HCT116 (cell line): ENCODE results near the gene ZFP36. TPM values are rescaled to one million over a fixed set of nuclear protein-coding genes. Genes with fewer than 3 reads are reported as not detected.
A peak's percentile ranks its signal among the peaks of the same experiment; 100 is the strongest.

Experiments used
- ATAC-seq: fragments of 200-7000 bp; cut with Tn5 transposase; 2 replicates; pipeline ENCODE4 v1.9.1; 2020; ENCODE audit warnings: mild to moderate bottlenecking, moderate library complexity
- BruUV-seq: library from RNA; stranded (reverse); fragments of 400-500 nt; replicated peaks from 2 replicates; lab custom pipeline; 2021; lab: Mats Ljungman, UMichigan
- CTCF ChIA-PET: fragments of 300-600 bp; sonication (Branson Sonifier 250); formaldehyde crosslinking; loops from one replicate; lab custom pipeline; 2021; ENCODE audit warnings: antibody characterized with exemption; lab: Charles Lee
- POLR2A ChIA-PET: fragments of 300-600, 350-600 bp; sonication (Branson Sonifier 250); formaldehyde crosslinking; loops from one replicate; lab custom pipeline; 2021; ENCODE audit warnings: antibody characterized with exemption; lab: Charles Lee
- RAD21 ChIA-PET, 2 experiments: fragments of 300-600 bp; sonication (Branson Sonifier 250); formaldehyde crosslinking; loops; one replicate each; lab custom pipeline; 2023; ENCODE audit warnings: low total read pairs in 2 of 2; ENCODE audit not compliant: uncharacterized antibody in 2 of 2, unreplicated experiment in 2 of 2, low non-redundant PET in 1 of 2; lab: Charles Lee
- DNase-seq: peaks from one replicate; pipeline ENCODE4 v3.0.0-alpha.2; 2010; ENCODE audit warnings: low read depth, low spot score
- H2AFZ ChIP-seq: fragments of 200-600 bp; shearing (Covaris generic), sonication (generic); 2 replicates; pipeline ENCODE4 v1.6.1; 2017; ENCODE audit warnings: low read depth, mixed run types, mixed read lengths, antibody characterized with exemption, low read length; ENCODE audit not compliant: poor library complexity, severe bottlenecking
- H3K27ac ChIP-seq: 2 replicates; pipeline ENCODE4 v1.5.1; 2012; ENCODE audit warnings: low read depth, low read length
- H3K27me3 ChIP-seq: fragments of 200-600 bp; sonication (generic); 2 replicates; pipeline ENCODE4 v1.6.1; 2016; ENCODE audit warnings: mixed run types, low read length, mixed read lengths; ENCODE audit not compliant: insufficient read depth
- H3K36me3 ChIP-seq, 2 experiments: fragments of 200-500 bp in 1 of 2; fragments of 200-600 bp in 1 of 2; sonication (Bioruptor generic) in 1 of 2; sonication (generic) in 1 of 2; 2 replicates each; pipeline versions ENCODE4 v1.5.1 to v1.6.1; 2014 to 2016; ENCODE audit warnings: low read length in 2 of 2, inconsistent platforms in 1 of 2, mixed read lengths in 1 of 2, mixed run types in 1 of 2; ENCODE audit not compliant: insufficient read depth in 2 of 2, control insufficient read depth in 1 of 2
- H3K4me1 ChIP-seq, 2 experiments: fragments of 200-600 bp in 1 of 2; sonication (generic) in 1 of 2; 2 replicates each; pipeline versions ENCODE4 v1.5.1 to v1.6.1; 2012 to 2017; ENCODE audit warnings: low read length in 2 of 2, inconsistent platforms in 1 of 2, mild to moderate bottlenecking in 1 of 2, mixed read lengths in 1 of 2, mixed run types in 1 of 2, moderate library complexity in 1 of 2; ENCODE audit not compliant: insufficient read depth in 2 of 2, control insufficient read depth in 1 of 2
- H3K4me2 ChIP-seq: fragments of 200-600 bp; sonication (generic); 2 replicates; pipeline ENCODE4 v1.6.1; 2017; ENCODE audit warnings: mixed run types, low read length, mixed read lengths
- H3K4me3 ChIP-seq, 2 experiments: fragments of 200-600 bp in 1 of 2; sonication (generic) in 1 of 2; replicated peaks in 1 of 2; 2 replicates each; pipeline ENCODE4 v1.5.1; 2011 to 2016; ENCODE audit warnings: low read length in 2 of 2, control low read depth in 1 of 2, low read depth in 1 of 2, mild to moderate bottlenecking in 1 of 2, mixed read lengths in 1 of 2, mixed run types in 1 of 2
- H3K79me2 ChIP-seq: fragments of 200-600 bp; sonication (generic); 2 replicates; pipeline ENCODE4 v1.6.1; 2017; ENCODE audit warnings: mild to moderate bottlenecking, mixed run types, low read length, moderate library complexity, mixed read lengths; ENCODE audit not compliant: insufficient read depth
- H3K9ac ChIP-seq: fragments of 200-600 bp; sonication (generic); 2 replicates; pipeline ENCODE4 v1.6.1; 2016; ENCODE audit warnings: low read length, mixed read lengths
- H3K9me2 ChIP-seq: fragments of 200-600 bp; sonication (generic), shearing (Covaris generic); 2 replicates; pipeline ENCODE4 v1.6.1; 2017; ENCODE audit warnings: mixed run types, mild to moderate bottlenecking, moderate library complexity; ENCODE audit not compliant: insufficient read depth
- H3K9me3 ChIP-seq, 2 experiments: fragments of 200-500 bp in 1 of 2; fragments of 200-600 bp in 1 of 2; sonication (Bioruptor generic) in 1 of 2; sonication (generic) in 1 of 2; 2 replicates each; pipeline ENCODE4 v1.6.1; 2014 to 2017; ENCODE audit warnings: low read length in 2 of 2, mixed read lengths in 2 of 2, inconsistent platforms in 1 of 2, low read depth in 1 of 2, mild to moderate bottlenecking in 1 of 2, mixed run types in 1 of 2, moderate library complexity in 1 of 2; ENCODE audit not compliant: control insufficient read depth in 1 of 2, insufficient read depth in 1 of 2
- H4K20me1 ChIP-seq: fragments of 200-600 bp; sonication (generic), shearing (Covaris generic); 2 replicates; pipeline ENCODE4 v1.6.1; 2017; ENCODE audit warnings: mixed run types, mild to moderate bottlenecking, moderate library complexity; ENCODE audit not compliant: insufficient read depth
- ATF3 ChIP-seq: IDR thresholded peaks from 2 replicates; pipeline ENCODE4 v1.6.1; 2012
- EGR1 ChIP-seq: IDR thresholded peaks from 2 replicates; pipeline ENCODE4 v1.6.1; 2012; ENCODE audit warnings: low read depth
- EZH2 ChIP-seq: fragments of 200-600 bp; sonication (generic); IDR thresholded peaks from 2 replicates; pipeline ENCODE4 v1.6.1; 2017; ENCODE audit warnings: antibody characterized with exemption, mixed run types
- POLR2A ChIP-seq: IDR thresholded peaks from 2 replicates; pipeline ENCODE4 v1.7.0; 2011; ENCODE audit warnings: borderline replicate concordance; ENCODE audit not compliant: insufficient read depth, insufficient read length; ENCODE audit errors: extremely low read depth
- POLR2AphosphoS5 ChIP-seq: IDR thresholded peaks from 2 replicates; pipeline ENCODE4 v1.6.1; 2011; ENCODE audit warnings: mild to moderate bottlenecking, low read depth, low read length, moderate library complexity
- SP1 ChIP-seq: IDR thresholded peaks from 2 replicates; pipeline ENCODE4 v1.6.1; 2012; ENCODE audit warnings: low read depth
- TCF7L2 ChIP-seq: IDR thresholded peaks from 2 replicates; pipeline ENCODE4 v1.7.0; 2011; ENCODE audit warnings: borderline replicate concordance, inconsistent platforms; ENCODE audit not compliant: insufficient read depth, insufficient read length; ENCODE audit errors: extremely low read depth
- YY1 ChIP-seq: IDR thresholded peaks from 2 replicates; pipeline ENCODE4 v1.6.1; 2011; ENCODE audit warnings: low read length, low read depth, moderate library complexity, mild to moderate bottlenecking; ENCODE audit not compliant: insufficient replicate concordance; ENCODE audit errors: extremely low read depth
- ZFX ChIP-seq: fragments of 450-650 bp; IDR thresholded peaks from 2 replicates; pipeline ENCODE4 v1.6.1; 2017
- ZNF274 ChIP-seq: fragments of 200-500 bp; sonication (Bioruptor generic); IDR thresholded peaks from 2 replicates; pipeline ENCODE4 v1.6.1; 2014; ENCODE audit warnings: mild to moderate bottlenecking, low read depth, low read length, inconsistent platforms
- intact Hi-C: fragments of 100-400 bp; cut with micrococcal nuclease; formaldehyde crosslinking; loops from 2 replicates; pipeline ENCODE4 v1.10.0; 2022
- total RNA-seq: library from RNA; stranded (reverse); gene quantifications from one replicate; pipeline ENCODE4 v1.2.1, GENCODE V29; 2021; ENCODE audit not compliant: unreplicated experiment
- TF ChIP-seq, protein P1 (sequence below): IDR thresholded peaks from 2 replicates; pipeline ENCODE4 v1.6.1; 2011; ENCODE audit warnings: mild to moderate bottlenecking, low read length, moderate library complexity; ENCODE audit not compliant: insufficient replicate concordance; ENCODE audit errors: extremely low read depth

The ZFP36 gene
- total RNA-seq, 1 experiment from 2014 or later: 131 TPM

GRCh38 chr19:39390751-39391437 is 15.8 kb upstream of the ZFP36 start, which contains the start of the genes MED29 and PAF1:
MED29 (plus strand) TSS chr19:39391378; CDS start chr19:39391423, 45 bp downstream.
PAF1 (minus strand) TSS chr19:39391106; CDS start chr19:39390864, 242 bp downstream.
- Histone ChIP-seq H3K27ac (peak within 1 kb of the TSS; percentile 96), H3K4me2 (peak within 1 kb of the TSS; percentile 76), H3K79me2 (peaks cover 39% of the 10 kb centered on the region), H3K36me3 (peaks cover 20 to 34% of the 10 kb centered on the region in 2 experiments; a peak in 3 of 4 replicates), H4K20me1 (no peaks in the 10 kb centered on the region), H3K4me1 (peaks cover 14% of the 10 kb centered on the region in 2 experiments), H3K9me2 (no peaks in the 10 kb centered on the region), H3K9ac (peak within 1 kb of the TSS; percentile 90), H2AFZ (no peak within 1 kb of the TSS), H3K9me3 (no peaks in the 10 kb centered on the region), H3K27me3 (no peaks in the 10 kb centered on the region), H3K4me3 (peak within 1 kb of the TSS; percentile 91 to 100)
- no TSS peak for BruUV-seq
- DNase-seq (peak; percentile 99), ATAC-seq (peak; percentile 94)
- ChIA-PET RAD21 (interaction anchor here in 1 of 2 experiments (0.6 kb wide), 1 partner anchor 17 kb away, joined by 4 read pairs; no protein-coding TSS in a partner anchor), CTCF (interaction anchor here (1.0 to 2.2 kb wide), 9 partner anchors 12 to 269 kb away, joined by 3 to 8 read pairs (median 3); partner anchors contain the start of genes PLEKHG2 and RPS16), POLR2A (interaction anchor here (0.5 to 2.2 kb wide), 16 partner anchors 10 to 1449 kb away, joined by 3 to 39 read pairs (median 5); partner anchors contain the start of genes RPS16, SAMD4B, SUPT5H and ZFP36)
- TF ChIP-seq, protein P1, sequence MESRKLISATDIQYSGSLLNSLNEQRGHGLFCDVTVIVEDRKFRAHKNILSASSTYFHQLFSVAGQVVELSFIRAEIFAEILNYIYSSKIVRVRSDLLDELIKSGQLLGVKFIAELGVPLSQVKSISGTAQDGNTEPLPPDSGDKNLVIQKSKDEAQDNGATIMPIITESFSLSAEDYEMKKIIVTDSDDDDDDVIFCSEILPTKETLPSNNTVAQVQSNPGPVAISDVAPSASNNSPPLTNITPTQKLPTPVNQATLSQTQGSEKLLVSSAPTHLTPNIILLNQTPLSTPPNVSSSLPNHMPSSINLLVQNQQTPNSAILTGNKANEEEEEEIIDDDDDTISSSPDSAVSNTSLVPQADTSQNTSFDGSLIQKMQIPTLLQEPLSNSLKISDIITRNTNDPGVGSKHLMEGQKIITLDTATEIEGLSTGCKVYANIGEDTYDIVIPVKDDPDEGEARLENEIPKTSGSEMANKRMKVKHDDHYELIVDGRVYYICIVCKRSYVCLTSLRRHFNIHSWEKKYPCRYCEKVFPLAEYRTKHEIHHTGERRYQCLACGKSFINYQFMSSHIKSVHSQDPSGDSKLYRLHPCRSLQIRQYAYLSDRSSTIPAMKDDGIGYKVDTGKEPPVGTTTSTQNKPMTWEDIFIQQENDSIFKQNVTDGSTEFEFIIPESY: no peak
- TF ChIP-seq SP1 (peak; percentile 98), ATF3 (no peak), EGR1 (0 out of 2 replicates have a peak, but pooled peaks have one; percentile 27), POLR2AphosphoS5 (peak; percentile 97), TCF7L2 (peak; percentile 10), ZFX (0 out of 2 replicates have a peak, but pooled peaks have one; percentile 7), EZH2 (no peak), ZNF274 (no peak), POLR2A (peak; percentile 97), YY1 (peak; percentile 89)
- intact Hi-C loops: loop anchor here (1.0 to 5.0 kb wide), 3 partner anchors 21 to 179 kb away; partner anchors contain the start of gene PLEKHG2
